ENCODE measurements around the gene CFAP74. TPM values are rescaled to one million over a fixed set of nuclear protein-coding genes. Genes with fewer than 3 reads are reported as not detected.
A peak's percentile ranks its signal among the peaks of the same experiment; 100 is the strongest.

The CFAP74 gene
- total RNA-seq, 1 experiment from 2014 or later, result not detected

- no peak for DNase-seq (ENCODE audit: low read depth in 1 of 2, low spot score in 2 of 2)
- H3K4me3 ChIP-seq, result no peak overlapping the region
- H3K36me3 ChIP-seq, result no peaks in the 10 kb centered on the region
- H3K9me3 ChIP-seq (replicated peaks), result no peaks in the 10 kb centered on the region
- no peak overlapping the region for H3K27ac ChIP-seq
- H3K4me1 ChIP-seq (replicated peaks), result peaks cover 17% of the 10 kb centered on the region
- H3K27me3 ChIP-seq (replicated peaks), result no peaks in the 10 kb centered on the region
These were observed 89.2 kb downstream of the CFAP74 start for GRCh38 chr1:1914101-1914970.

- no peak overlapping the region for H3K4me3 ChIP-seq
- H3K27me3 ChIP-seq (replicated peaks), result no peaks in the 10 kb centered on the region
- DNase-seq (ENCODE audit: low read depth in 1 of 2, low spot score in 2 of 2), result no peak
- peaks cover 19% of the 10 kb centered on the region for H3K4me1 ChIP-seq (replicated peaks)
- H3K9me3 ChIP-seq (replicated peaks), result peaks cover 4% of the 10 kb centered on the region; the same call in 1 of the 2 replicates
- no peak overlapping the region for H3K27ac ChIP-seq
- peaks cover 4% of the 10 kb centered on the region for H3K36me3 ChIP-seq
These were observed 92.1 kb downstream of the CFAP74 start for GRCh38 chr1:1911350-1912041.

GRCh38 chr1:1910651-1911331, 92.8 kb downstream of the CFAP74 start:
- no peak for DNase-seq (ENCODE audit: low read depth in 1 of 2, low spot score in 2 of 2)
- no peak overlapping the region for H3K4me3 ChIP-seq
- H3K9me3 ChIP-seq (replicated peaks), result peaks cover 4% of the 10 kb centered on the region; the same call in 1 of the 2 replicates
- peaks cover 4% of the 10 kb centered on the region for H3K36me3 ChIP-seq
- H3K27me3 ChIP-seq (replicated peaks), result no peaks in the 10 kb centered on the region
- peaks cover 19% of the 10 kb centered on the region for H3K4me1 ChIP-seq (replicated peaks)
- no peak overlapping the region for H3K27ac ChIP-seq

GRCh38 chr1:1910033-1910465, 93.5 kb downstream of the CFAP74 start:
- H3K27ac ChIP-seq, result no peak overlapping the region
- H3K4me3 ChIP-seq, result no peak overlapping the region
- peaks cover 4% of the 10 kb centered on the region; the same call in 1 of the 2 replicates for H3K9me3 ChIP-seq (replicated peaks)

GRCh38 chr1:1908506-1908791, 95.1 kb downstream of the CFAP74 start:
- no peak for DNase-seq (ENCODE audit: low read depth in 1 of 2, low spot score in 2 of 2)
- Histone ChIP-seq H3K36me3 (peaks cover 4% of the 10 kb centered on the region), H3K4me1 (replicated peaks) (peaks cover 19% of the 10 kb centered on the region), H3K27me3 (replicated peaks) (no peaks in the 10 kb centered on the region), H3K27ac (peak overlapping the region; percentile 60), H3K9me3 (replicated peaks) (peaks cover 4% of the 10 kb centered on the region; the same call in 1 of the 2 replicates), H3K4me3 (peak overlapping the region; percentile 89)

More at GRCh38 chr1:1910033-1910465, 93.5 kb downstream of the CFAP74 start:
- Histone ChIP-seq H3K27me3 (replicated peaks) (no peaks in the 10 kb centered on the region), H3K4me1 (replicated peaks) (peaks cover 19% of the 10 kb centered on the region), H3K36me3 (peaks cover 4% of the 10 kb centered on the region)
- DNase-seq (ENCODE audit: low read depth in 1 of 2, low spot score in 2 of 2), result no peak

- no peak overlapping the region for H3K27ac ChIP-seq
- no peaks in the 10 kb centered on the region for H3K27me3 ChIP-seq (replicated peaks)
- peaks cover 4% of the 10 kb centered on the region for H3K36me3 ChIP-seq
- peaks cover 4% of the 10 kb centered on the region; the same call in 1 of the 2 replicates for H3K9me3 ChIP-seq (replicated peaks)
- H3K4me3 ChIP-seq, result no peak overlapping the region
- peaks cover 19% of the 10 kb centered on the region for H3K4me1 ChIP-seq (replicated peaks)
- DNase-seq (ENCODE audit: low read depth in 1 of 2, low spot score in 2 of 2), result no peak
These were observed 96.4 kb downstream of the CFAP74 start for GRCh38 chr1:1907098-1907736.

- H3K9me3 ChIP-seq (replicated peaks), result peaks cover 4% of the 10 kb centered on the region; the same call in 1 of the 2 replicates
- no peak overlapping the region for H3K4me3 ChIP-seq
- H3K27me3 ChIP-seq (replicated peaks), result no peaks in the 10 kb centered on the region
- peaks cover 19% of the 10 kb centered on the region for H3K4me1 ChIP-seq (replicated peaks)
- peaks cover 4% of the 10 kb centered on the region for H3K36me3 ChIP-seq
- DNase-seq (ENCODE audit: low read depth in 1 of 2, low spot score in 2 of 2), result peak; percentile 75 to 88
- no peak overlapping the region for H3K27ac ChIP-seq
These were observed 97.1 kb downstream of the CFAP74 start for GRCh38 chr1:1906185-1907097.

GRCh38 chr1:1903224-1903623, 100.4 kb downstream of the CFAP74 start:
- H3K9me3 ChIP-seq (replicated peaks), result no peaks in the 10 kb centered on the region
- no peak overlapping the region for H3K27ac ChIP-seq
- H3K4me1 ChIP-seq (replicated peaks), result peaks cover 4% of the 10 kb centered on the region
- no peak for DNase-seq (ENCODE audit: low read depth in 1 of 2, low spot score in 2 of 2)
- no peaks in the 10 kb centered on the region for H3K36me3 ChIP-seq
- H3K27me3 ChIP-seq (replicated peaks), result no peaks in the 10 kb centered on the region
- H3K4me3 ChIP-seq, result no peak overlapping the region

- DNase-seq (ENCODE audit: low read depth in 1 of 2, low spot score in 2 of 2), result no peak
- Histone ChIP-seq H3K4me1 (replicated peaks) (peaks cover 7% of the 10 kb centered on the region), H3K27ac (no peak overlapping the region), H3K9me3 (replicated peaks) (no peaks in the 10 kb centered on the region), H3K4me3 (no peak overlapping the region), H3K36me3 (no peaks in the 10 kb centered on the region), H3K27me3 (replicated peaks) (no peaks in the 10 kb centered on the region)
These were observed 101.8 kb downstream of the CFAP74 start for GRCh38 chr1:1901641-1902294.

- H3K4me3 ChIP-seq, result no peak overlapping the region
- peaks cover 9% of the 10 kb centered on the region for H3K4me1 ChIP-seq (replicated peaks)
- H3K9me3 ChIP-seq (replicated peaks), result no peaks in the 10 kb centered on the region
- H3K27me3 ChIP-seq (replicated peaks), result no peaks in the 10 kb centered on the region
- H3K27ac ChIP-seq, result no peak overlapping the region
- no peak for DNase-seq (ENCODE audit: low read depth in 1 of 2, low spot score in 2 of 2)
- H3K36me3 ChIP-seq, result no peaks in the 10 kb centered on the region
These were observed 102.5 kb downstream of the CFAP74 start for GRCh38 chr1:1900883-1901640.

- H3K27ac ChIP-seq, result no peak overlapping the region
- no peaks in the 10 kb centered on the region for H3K36me3 ChIP-seq
- H3K4me3 ChIP-seq, result no peak overlapping the region
- H3K9me3 ChIP-seq (replicated peaks), result no peaks in the 10 kb centered on the region
- H3K27me3 ChIP-seq (replicated peaks), result no peaks in the 10 kb centered on the region
- peaks cover 9% of the 10 kb centered on the region for H3K4me1 ChIP-seq (replicated peaks)
- DNase-seq (ENCODE audit: low read depth in 1 of 2, low spot score in 2 of 2), result no peak
These were observed 103.6 kb downstream of the CFAP74 start for GRCh38 chr1:1899967-1900327.

Data from SJSA1 (cell line).